GM18498 (cell line): ENCODE results near the gene PRSS8.
A peak's percentile ranks its signal among the peaks of the same experiment; 100 is the strongest.
"Not testable (repeated sequence)": the region's sequence is repeated elsewhere in the genome, so short reads cannot be mapped to it uniquely, and the experiment has no call there.

ENCODE experiments used
- ATAC-seq: cut with Tn5 transposase; IDR thresholded peaks from one replicate; pipeline ENCODE4 v1.9.1; 2021; ENCODE audit warnings: mild to moderate bottlenecking, moderate library complexity; ENCODE audit not compliant: unreplicated experiment

The PRSS8 gene

DNA sequence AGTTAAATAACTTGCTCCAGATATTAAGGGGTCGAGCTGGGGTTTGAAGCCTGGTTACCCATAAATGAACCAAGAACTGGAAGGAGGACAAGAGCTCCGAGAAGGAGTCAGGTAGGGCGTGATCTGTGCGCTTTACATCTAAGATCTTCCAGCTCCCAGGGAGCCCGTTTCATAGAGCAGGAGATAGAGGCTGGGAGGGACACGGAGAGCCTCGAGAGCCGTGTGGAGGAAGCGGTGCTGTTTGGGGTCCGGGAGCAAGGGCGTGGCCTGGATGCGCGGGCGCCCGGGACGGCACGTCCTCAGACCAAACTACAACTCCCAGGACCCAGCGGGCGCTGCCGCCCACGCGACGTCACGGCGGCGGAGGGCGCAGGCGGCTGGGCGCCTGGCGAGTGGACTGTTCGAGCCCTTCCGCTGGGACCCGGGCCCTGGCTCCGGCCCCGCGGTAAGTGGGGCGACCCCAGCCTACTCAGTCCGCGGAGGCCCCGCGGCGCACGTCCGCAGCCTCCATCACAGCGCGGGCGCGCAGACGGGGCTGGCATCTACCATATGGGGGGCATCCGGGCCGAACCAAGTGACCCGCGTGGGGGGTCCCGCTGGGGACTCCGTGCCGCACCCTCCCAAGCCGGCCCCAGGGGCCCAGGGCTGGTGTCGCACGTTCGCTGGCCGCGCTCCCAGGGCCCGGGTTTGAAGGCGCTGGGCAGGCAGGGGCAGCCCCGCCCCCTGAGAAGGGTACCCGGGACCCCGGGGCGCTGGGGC is 27.3 kb downstream of the PRSS8 start, which contains the start of gene BCKDK:
Gene BCKDK (plus strand): TSS at position 352 of the 759 bp plus-strand sequence. CDS start 838 bp downstream, outside the sequence.
- peak; percentile 84 for ATAC-seq

DNA sequence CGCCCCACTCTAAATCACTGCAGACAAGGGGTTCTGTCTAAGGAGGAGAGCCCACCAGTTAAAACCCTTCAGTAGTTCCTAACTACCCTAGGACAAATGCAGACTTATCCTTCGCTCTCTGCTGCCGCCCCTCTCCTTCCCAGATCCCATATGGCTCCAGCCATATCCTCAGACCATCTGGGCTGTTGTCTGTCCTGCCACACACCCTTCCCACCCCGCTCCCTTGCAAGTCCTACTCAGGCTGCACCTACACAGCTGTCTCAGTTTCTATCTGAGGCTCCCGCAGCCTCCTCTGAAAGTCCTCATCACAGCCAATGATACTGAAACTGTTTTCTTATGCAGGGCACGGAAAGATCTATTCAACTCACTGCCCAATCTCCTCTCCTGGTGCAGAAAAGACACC is 28.1 kb downstream of the PRSS8 start:
- peak; percentile 55 for ATAC-seq

DNA sequence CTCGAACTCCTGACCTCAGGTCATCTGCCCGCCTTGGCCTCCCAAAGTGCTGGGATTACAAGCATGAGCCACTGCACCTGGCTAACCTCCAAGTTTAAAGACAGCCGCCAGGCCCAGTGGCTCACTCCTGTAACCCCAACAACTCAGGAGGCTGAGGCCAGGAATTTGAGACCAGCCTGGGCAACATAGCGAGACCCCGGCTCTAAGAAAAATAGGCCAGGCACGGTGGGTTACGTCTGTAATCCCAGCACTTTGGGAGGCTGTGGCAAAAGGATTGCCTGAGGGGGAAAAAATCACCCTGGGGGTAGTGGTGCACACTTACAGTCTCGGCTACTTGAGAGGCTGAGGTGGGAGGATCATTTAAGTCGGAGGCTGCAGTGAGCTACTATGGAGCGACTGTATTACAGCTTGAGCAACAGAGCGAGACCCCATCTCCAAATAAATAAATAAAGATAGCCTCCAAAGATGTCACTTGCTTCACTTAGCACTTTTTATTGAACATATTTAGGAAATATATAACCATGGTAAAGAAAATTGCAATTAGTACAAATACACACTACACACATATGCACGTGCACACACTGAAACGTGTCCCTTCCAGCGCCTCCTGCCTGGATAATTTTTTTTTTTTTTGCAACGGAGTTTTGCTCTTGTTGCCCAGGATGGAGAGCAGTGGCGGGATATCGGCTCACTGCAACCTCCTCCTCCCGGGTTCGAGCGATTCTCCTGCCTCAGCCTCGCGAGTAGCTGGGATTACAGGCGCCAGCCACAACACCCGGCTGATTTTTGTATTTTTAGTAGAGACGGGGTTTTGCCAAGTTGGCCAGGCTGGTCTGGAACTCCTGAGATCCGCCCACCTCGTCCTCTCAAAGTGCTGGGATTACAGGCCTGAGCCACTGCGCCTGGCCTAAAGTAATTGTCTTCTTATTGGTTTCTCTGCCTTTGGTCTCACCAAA is 28.7 kb downstream of the PRSS8 start:
- no peak for ATAC-seq

DNA sequence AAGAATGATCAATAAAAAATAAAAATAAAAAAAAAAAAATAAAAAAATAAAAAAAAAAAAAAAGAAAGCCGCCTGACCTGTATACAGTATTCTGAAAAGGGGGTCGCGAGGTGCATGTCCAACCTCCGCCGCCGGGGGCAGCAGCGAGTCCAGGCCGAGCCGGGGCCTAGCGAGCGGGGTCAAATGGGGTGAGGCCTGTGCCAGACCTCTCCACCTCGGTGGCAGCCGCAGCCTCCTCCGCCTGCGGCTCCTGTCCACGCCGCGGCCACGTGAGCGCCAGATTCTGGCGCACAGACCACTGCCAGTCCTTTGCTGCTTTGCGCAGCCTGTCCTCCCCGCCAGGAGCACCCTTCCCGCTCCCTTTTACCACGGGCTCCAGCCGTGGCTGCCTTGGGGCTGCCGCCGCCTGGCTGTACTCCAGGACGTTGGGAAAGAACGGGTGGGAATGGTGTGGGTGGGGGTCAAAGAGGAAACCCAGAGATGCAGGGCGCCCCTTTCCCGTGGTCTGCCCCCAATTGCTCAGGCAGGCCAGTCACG is 29.8 kb downstream of the PRSS8 start:
- peak; percentile 36 for ATAC-seq

DNA sequence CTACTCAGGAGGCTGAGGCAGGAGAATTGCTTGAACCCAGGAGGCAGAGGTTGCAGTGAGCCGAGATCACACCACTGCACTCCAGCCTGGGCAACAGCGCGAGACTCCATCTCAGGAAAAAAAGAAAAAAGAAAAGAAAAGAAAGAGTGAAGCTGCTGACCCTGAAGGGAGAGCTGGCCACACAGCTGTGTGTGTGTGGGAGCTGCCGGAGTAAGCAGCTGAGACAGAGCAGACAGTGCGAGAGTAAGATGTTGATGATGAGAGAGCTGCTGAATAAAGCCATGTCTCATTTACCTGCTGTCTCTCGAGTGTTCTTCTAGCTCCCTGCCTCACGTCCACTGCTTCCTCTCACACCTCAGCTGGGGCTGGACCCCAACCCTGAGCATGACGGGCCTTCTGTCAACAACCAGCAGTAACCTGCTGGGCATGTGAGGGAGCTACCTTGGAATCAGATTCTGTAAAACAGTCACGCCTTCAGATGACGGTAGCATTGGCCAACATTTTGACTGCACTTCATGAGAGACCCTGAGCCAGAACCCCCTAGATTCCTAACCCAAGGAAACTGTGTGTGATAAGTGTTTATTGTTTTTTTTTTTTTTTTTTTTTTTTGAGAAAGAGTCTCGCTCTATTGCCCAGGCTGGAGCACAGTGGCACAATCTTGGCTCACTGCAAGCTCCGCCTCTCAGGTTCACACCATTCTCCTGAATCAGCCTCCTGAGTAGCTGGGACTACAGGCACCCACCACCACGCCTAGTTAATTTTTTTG is 34.5 kb downstream of the PRSS8 start:
- ATAC-seq = not testable (repeated sequence)

DNA sequence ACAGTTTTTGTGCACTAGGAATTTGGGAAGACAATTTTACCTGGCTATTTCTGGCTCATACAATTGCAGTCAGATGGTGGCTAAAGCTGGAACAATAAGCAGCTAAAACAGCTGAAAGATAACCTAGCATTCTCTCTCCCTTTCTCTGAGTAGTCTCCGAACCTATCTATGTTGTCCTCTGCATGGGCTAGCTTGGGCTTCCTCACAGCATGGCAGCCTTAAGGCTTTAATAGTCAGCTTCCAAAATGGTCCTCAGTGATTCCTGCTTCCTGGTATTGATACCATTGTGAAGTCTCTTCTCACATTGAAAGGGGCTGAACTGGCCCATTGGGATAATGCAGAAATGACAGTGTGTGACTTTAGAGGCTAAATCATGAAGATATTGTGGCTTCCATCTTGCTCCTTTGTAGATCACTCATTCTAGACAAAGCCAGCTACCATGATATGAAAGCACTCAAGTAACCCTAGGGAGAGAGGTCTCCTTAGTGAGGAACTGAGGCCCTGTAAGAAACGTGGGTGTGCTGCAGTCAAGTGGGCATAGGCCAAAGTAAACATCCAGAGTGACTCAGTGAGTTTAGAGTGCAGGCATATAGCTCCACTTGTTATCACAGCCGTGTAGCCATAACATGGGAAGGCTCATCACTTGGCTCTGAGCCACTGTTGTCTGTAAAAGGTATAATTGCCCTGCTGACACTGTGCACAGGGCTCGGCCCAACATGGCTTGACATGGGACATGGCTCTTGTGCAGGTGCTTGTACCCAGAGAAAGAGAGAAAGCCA is 35.5 kb downstream of the PRSS8 start:
- no peak for ATAC-seq

DNA sequence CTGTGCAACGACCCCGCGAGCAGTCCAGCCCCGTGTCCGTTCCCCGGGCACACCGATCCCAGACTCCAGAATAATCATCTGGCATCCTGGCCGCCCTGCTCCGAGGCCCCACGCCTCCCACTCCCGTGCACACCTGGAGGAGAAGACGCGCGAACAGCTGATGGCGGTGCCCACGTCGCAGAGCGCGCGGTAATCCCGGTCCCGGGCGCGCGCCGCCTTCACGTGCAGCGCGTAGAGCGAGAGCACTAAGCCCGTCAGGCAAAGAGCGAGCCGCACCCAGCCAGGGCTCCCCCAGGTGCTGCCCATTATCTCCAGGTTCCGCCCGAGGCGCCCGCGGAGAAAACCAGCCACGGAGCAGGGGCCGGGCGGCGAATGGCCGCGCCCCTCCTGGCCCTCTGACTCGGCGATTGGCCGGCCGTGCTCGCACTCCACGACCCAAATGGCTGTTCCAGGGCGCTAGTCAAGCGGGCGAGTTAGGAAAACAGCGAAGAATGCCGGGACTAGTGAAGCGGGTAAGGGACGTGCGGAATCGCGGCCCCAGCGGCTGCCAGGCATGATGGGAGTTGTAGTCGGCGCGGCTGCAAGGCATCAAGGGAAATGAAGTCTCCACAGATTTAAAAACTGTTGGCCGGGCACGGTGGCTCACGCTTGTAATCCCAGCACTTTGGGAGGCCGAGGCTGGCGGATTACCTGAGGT is 41.0 kb downstream of the PRSS8 start, which contains the start of gene VKORC1:
Gene VKORC1 (minus strand): TSS at position 374 of the 697 bp plus-strand sequence. CDS start 68 bp downstream, at position 306.
- ATAC-seq = peak; percentile 87

DNA sequence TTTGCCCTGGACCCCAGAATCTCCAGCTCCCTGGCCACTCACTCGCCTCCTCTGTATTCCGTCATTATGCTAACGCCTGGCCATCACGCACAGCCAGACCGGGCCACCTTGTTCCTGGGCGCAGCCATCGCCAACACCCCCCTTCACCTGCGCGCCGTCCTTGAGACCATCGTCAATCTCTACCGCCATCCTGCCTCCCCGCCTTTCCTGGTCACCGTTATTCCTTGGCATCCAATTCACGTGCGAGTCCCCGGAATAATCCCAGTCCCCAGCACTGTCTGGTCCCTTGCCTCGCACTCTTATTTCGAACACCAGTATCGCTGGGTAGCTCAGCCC is 41.5 kb downstream of the PRSS8 start:
- ATAC-seq = no peak

DNA sequence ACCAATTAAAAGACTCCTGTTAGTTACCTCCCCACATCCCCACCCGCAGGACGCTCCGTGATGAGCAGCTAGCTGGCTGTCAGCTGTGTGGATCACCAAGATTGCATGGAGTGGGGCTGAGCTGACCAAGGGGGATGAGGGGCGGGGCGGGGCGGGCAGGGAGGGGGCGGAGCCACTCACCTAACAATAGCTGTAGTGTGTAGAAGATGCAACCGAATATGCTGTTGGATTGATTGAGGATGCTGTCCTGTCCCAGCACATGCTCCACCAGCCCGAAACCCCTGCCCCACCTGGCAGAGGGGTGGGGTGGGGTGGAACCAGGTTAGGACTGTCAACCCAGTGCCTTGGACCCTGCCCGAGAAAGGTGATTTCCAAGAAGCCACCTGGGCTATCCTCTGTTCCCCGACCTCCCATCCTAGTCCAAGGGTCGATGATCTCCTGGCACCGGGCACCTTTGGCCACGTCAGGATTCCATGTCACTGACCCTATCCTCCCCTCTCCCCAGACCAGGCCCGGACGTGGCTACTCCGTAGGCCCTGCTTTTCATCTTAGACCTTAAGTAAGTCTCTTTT is 42.3 kb downstream of the PRSS8 start:
- ATAC-seq = no peak

DNA sequence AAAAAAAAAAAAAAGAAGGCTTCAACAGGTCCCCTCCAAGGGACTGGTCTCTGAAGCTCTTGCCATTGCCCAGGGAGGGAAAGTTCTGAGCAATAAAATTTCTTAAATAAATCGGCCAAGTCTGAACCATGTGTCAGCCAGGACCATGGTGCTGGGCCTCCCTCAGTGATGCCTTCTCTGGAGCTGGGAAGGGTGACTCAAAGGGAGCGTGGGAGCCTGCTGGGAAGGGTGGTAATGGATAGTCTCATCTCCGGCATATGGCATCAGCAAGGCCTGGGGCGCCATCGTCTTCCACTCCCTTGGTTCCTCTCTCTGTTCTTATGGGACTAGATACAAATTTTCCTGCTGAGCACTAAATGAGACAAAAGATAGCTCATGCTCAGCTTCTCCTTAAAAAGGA is 43.2 kb downstream of the PRSS8 start:
- ATAC-seq = no peak

DNA sequence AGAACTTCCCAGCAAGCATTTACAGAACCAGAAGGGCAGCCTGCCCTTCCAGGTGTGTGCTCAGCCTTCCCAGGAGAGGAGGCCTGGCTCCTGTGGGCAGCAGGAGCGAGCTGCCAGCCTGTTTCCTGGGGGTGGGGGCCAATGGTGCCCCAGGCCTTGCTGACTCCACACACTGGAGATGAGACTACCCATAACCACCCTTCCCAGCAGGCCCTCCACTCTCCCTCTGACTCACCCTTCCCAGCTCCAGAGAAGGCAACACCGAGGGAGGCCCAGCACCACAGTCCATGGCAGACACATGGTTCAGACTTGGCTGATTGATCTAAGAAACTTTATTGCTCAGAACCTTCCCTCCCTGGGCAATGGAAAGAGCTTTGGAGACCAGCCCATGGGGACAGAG is 45.0 kb downstream of the PRSS8 start:
- no peak for ATAC-seq

DNA sequence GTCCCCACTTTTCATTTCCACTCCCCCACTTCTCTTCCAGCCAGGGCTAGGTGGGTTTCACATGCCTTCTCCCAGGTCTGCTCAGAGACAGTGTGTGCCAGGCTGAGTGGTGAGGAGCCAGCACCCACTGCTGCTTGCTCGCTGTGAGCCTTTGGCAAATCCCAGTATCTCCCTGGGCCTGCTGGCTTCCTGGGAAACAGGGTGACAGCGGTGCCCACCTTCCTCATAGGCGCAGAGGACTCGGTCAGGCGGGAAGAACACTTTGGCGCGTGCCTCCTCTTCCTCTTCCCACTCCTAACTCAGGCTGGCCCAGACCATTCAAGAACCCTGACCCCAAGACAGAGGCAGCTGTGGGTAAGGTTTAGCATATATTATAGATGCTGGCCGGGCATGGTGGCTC is 46.3 kb downstream of the PRSS8 start:
- ATAC-seq = no peak

DNA sequence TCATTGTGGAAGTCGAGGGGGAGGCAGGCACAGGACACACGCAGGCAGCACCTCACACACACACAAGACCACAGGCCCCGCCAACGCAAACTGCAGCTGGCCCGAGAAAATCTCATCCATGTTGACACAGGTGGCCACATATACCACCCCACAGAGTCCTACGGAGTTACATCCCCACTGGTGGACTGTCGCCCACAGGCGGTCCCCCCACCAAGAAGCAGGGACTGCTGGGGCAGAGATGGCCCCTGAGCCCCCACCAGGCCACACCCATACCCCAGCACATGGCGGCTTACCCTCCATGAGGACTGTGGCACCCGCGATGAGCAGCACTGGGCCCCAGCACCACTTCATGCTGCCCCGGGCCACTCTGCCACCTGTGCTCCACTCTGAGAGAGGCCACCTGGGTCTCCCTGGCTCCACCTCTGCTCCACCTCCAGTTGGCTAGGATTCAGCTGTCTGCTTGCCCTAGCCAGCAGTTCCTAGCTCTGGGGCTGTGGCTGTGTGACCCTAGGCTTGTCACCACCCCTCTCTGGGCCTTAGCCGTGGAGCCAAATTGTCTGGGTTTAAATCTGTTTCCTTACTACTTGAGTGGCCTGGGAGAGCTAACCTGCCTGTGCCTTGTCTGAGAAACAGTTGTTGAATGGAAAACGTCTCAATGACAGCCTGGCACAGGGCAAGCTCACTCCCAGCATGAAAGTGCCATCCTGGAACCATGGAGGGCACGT is 46.9 kb downstream of the PRSS8 start, which contains the start of gene PRSS53:
Gene PRSS53 (minus strand): TSS at position 485 of the 725 bp plus-strand sequence. CDS start 134 bp downstream, at position 351.
- no peak for ATAC-seq

DNA sequence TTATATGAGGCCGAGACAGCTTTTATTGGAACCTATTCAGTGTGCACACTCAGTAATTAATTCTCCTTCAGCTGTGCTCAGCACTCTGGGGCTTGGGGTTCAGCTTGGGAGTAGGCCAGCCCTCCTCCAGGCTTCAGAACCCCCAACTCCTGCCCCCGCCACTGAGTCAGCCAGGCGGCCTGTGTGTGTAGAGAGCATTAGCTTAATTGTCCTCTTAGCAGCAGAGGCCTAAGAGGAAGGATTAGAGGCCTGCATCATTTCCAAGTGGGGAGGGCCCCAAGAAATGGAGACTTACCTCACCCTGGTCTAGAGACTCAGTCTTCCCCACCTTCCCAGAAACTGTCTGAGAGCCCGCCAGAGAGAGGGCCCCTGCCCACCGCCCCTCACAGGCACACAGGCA is 47.6 kb downstream of the PRSS8 start:
- no peak for ATAC-seq

DNA sequence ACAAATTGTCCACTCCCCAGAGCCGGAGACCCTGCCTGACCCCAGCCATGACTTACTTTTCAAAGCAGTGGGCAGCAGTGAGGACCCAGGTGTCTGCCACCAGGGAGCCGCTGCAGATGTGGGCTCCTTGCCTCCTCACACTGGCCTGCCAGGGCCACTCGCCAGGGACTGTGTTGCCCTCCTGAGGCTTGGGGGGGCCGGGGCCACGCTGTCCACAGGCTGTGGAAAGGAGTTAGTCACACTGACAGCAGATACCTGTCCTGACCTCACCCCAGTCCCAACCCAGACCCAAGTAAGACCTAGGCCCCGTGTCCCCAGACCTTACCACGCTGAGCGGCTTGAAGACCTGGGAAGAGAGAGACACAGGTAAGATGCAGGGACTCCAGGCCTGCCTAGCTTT is 48.0 kb downstream of the PRSS8 start:
- no peak for ATAC-seq

DNA sequence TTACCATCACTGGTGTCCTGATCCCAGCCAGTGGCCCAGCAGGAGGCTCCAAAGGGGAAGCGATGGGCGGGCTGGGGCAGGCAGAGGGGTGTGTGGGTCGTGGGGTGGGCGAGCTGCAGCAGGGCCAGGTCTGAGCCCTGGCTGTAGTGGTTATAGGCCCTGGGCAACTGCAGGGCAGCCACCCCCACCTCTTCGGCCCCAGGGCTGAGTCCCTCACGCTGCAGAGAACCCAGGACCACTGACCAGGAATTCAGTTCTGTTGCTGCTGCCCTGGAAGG is 49.0 kb downstream of the PRSS8 start:
- ATAC-seq = no peak

DNA sequence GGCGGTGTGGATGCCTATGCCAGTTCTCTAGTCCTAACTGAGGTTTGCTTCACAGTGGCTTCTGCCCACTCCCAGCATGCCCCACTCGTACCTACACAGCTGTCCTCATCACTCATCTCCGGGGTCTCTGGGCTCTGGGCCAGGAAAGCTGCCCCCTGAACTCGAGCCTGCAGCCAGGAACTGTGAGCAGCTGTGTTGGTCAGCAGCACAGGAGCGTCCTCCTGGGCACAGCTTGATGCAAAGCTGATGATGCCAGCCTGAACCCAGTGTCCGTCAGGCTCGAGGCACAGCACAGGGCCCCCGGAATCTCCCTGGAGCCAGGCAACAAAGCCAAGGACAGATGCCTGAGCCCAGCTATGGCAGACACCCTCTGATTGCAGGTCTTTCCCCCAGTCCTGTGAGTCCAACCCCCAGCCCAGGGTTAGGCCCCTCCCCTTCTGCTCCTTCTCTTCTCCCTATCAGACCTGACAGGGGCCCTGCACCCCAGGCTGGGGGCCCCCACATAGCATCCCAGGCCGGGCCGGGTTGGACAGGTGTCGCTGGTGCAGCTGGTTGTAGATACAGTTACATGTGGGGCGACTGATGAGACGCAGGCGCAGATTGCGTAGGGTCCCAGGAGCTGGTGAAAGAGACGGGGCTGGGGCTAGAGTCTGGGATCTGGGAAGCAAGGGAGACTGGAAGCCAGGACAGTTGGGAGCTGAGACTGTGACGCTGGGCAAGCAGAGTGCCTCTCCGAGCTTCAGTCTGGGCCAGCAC is 49.5 kb downstream of the PRSS8 start:
- no peak for ATAC-seq

DNA sequence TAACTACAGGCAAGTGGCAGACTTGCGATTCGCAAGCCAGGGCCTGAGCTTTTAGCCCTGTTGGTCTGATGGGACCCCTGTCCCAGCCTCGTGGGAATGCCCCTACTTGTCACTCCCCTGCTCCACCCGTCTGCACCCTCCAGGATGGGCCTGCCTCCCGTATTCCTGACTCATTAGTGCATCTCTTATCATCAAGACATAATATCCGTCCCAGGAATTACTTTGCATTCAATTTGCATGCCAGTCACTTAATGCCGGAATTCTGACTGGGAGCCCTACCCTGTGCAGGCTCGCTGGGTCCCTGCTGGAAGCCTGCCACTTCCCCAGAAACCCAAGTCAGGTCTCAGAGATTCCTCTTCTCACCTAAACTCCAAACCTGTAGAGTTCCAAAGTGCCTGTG is 50.1 kb downstream of the PRSS8 start:
- no peak for ATAC-seq
